Measurements from ENCODE around the gene ATP2A1.

GRCh38 chr16:28859326-28859725, 19.0 kb upstream of the ATP2A1 start:
- TF ChIP-seq CTCF (IDR thresholded peaks at IDR 0.05) (no peak), POLR2A (IDR thresholded peaks at IDR 0.05) (no peak)
